Muscle of arm (tissue), 14 donors: ENCODE results near the gene POLE3. TPM values are rescaled to one million over a fixed set of nuclear protein-coding genes. Genes with fewer than 3 reads are reported as not detected.
"Not testable (repeated sequence)": the region's sequence is repeated elsewhere in the genome, so short reads cannot be mapped to it uniquely, and the experiment has no call there.

ENCODE experiments used
- DNase-seq: peaks from one replicate; pipeline ENCODE4 v3.0.0-alpha.2; 2013
- long read RNA-seq, 11 donors: transcript quantifications; one replicate each; lab custom pipeline, GENCODE V29; 2026
- polyA plus RNA-seq, 12 donors: library from polyadenylated mRNA; unstranded; fragments of 120-200 nt; gene quantifications; one replicate each; pipeline ENCODE4 v1.2.1, GENCODE V29; 2013; ENCODE audit not compliant: insufficient read length in 12 of 12

POLE3 gene, protein sequence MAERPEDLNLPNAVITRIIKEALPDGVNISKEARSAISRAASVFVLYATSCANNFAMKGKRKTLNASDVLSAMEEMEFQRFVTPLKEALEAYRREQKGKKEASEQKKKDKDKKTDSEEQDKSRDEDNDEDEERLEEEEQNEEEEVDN
- 10 to 100 TPM in 11 of 12 donors, not detected in 1; 44.4 to 72.0 (median 48.4) TPM for polyA plus RNA-seq
- long read RNA-seq, donor 1, transcript POLE3-201 (4 exons, 2,109 nt) = major isoform, 15 of 18 reads
- long read RNA-seq, donor 1, partial matches to known transcripts = 0 of 18 reads
- long read RNA-seq, donor 1, other reads (novel, unspliced or antisense) = 0 of 18 reads
- long read RNA-seq, donor 2, transcript POLE3-201 (4 exons, 2,109 nt) = major isoform, 31 of 34 reads
- long read RNA-seq, donor 2, partial matches to known transcripts = 0 of 34 reads
- long read RNA-seq, donor 2, other reads (novel, unspliced or antisense) = 0 of 34 reads
- long read RNA-seq, donor 3, transcript POLE3-201 (4 exons, 2,109 nt) = major isoform, 12 of 12 reads
- long read RNA-seq, donor 3, partial matches to known transcripts = 0 of 12 reads
- long read RNA-seq, donor 3, other reads (novel, unspliced or antisense) = 0 of 12 reads
- long read RNA-seq, donor 4, transcript POLE3-201 (4 exons, 2,109 nt) = major isoform, 9 of 11 reads
- long read RNA-seq, donor 4, partial matches to known transcripts = 0 of 11 reads
- long read RNA-seq, donor 4, other reads (novel, unspliced or antisense) = 0 of 11 reads
- long read RNA-seq, donor 5 = 0 reads
- long read RNA-seq, donor 6, transcript POLE3-201 (4 exons, 2,109 nt) = major isoform, 15 of 15 reads
- long read RNA-seq, donor 6, partial matches to known transcripts = 0 of 15 reads
- long read RNA-seq, donor 6, other reads (novel, unspliced or antisense) = 0 of 15 reads
- long read RNA-seq, donor 7, transcript POLE3-201 (4 exons, 2,109 nt) = major isoform, 11 of 13 reads
- long read RNA-seq, donor 7, partial matches to known transcripts = 0 of 13 reads
- long read RNA-seq, donor 7, other reads (novel, unspliced or antisense) = 0 of 13 reads
- long read RNA-seq, donor 8, transcript POLE3-201 (4 exons, 2,109 nt) = major isoform, 23 of 52 reads
- long read RNA-seq, donor 8, partial matches to known transcripts = 27 of 52 reads
- long read RNA-seq, donor 8, other reads (novel, unspliced or antisense) = 0 of 52 reads
- long read RNA-seq, donor 9, transcript POLE3-201 (4 exons, 2,109 nt) = major isoform, 16 of 17 reads
- long read RNA-seq, donor 9, partial matches to known transcripts = 0 of 17 reads
- long read RNA-seq, donor 9, other reads (novel, unspliced or antisense) = 0 of 17 reads
- long read RNA-seq, donor 10, transcript POLE3-201 (4 exons, 2,109 nt) = major isoform, 22 of 24 reads
- long read RNA-seq, donor 10, partial matches to known transcripts = 0 of 24 reads
- long read RNA-seq, donor 10, other reads (novel, unspliced or antisense) = 0 of 24 reads
- long read RNA-seq, donor 11, transcript POLE3-201 (4 exons, 2,109 nt) = major isoform, 27 of 27 reads
- long read RNA-seq, donor 11, partial matches to known transcripts = 0 of 27 reads
- long read RNA-seq, donor 11, other reads (novel, unspliced or antisense) = 0 of 27 reads

DNA sequence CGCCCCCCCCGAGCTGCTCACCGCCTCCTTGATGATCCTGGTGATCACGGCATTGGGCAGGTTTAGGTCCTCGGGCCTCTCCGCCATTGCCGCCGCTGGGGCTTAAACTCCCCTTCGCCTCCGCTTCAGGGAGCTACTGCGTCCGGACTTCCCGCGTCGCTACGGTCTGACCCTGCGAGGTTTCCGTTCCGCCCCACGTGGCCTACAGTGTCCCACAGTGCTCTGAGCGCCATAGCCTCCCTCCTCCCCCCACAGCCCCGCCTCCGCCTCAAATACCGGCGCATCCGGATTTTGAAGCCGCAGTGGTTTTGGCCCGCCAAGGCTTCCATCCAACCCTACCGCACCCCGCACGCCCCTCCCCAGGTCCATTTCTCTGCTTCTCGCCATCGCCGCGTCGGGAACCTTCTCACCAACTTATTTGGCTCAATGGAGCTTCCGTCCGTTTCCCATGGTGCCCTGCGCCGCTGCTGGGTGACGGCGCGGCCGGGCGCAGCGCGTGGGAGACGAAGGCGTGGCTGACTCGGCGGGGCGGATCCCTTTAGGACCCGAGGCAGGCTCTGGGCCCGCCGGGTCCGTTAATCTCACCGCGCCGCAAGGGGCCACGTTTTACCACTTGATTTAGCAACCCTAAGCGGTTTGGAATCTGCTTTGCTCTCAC, at the start of gene POLE3, which contains the start of gene C9orf43:
Gene POLE3, minus strand, starts transcription at position 469 of the 658 bp plus-strand sequence. Its CDS starts 382 bp downstream, at position 87.
Gene C9orf43, plus strand, starts transcription at position 541 of the 658 bp plus-strand sequence. CDS start 2,747 bp downstream, outside the sequence.
- peak; percentile 97 for DNase-seq

DNA sequence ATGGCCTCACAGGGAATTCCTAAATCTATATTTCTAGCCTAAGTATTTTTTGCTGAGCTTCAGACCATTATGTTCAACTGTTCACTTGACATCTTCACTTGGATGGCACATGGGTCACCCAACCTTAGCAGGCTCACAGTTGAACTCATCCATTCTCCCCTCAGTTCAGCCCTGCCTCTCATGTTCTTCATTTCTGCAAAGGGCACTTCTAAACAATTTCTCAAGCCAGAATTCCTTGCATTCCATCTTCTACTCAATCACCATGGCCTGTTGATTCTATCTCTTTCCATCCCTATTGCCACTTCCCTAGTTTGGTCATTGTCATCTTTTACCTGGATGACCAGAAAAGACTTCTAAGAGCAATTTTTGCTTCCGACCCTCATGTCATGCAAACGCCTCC, 45.8 kb upstream of the POLE3 start:
- no peak for DNase-seq

DNA sequence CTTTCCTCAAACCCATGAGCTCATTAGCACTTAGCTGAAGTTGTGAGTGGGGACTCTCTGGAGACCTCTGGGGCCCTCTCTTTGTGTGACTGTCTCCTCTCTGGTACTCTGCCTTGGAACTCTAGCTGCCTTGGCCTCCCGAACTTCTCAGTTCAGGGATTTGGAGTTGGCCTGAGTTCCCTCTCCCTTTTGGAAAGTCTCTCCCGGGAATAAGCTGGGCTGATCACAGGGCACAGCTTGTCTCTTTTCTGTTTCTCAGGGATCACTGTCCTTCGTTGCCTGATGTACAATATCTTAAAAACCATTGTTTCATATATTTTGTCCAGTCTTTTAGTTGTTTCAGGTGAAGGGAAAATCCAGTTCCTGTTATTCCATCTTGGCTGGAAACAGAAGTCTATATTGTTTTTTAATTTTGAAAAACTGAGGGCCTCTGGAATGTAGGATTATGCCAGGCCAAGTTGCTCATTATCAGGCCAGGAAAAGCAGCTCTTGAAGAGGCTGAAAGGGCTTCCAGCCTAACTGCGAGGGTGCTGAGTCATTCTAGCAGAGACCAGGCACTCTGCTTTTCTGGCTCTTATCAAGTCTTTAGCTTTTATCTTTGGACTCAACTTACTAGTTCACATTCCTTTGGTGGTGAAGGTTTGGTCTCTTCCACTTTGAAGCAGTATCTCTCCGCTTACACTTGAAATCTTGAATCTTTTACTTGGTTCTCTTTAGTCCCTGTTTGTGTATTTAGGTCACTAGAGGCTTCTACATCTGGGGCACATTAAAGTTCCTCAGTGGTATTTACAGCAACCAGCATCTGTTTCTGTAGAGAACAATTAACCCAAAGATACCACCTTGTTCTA, 44.7 kb upstream of the POLE3 start:
- no peak for DNase-seq

DNA sequence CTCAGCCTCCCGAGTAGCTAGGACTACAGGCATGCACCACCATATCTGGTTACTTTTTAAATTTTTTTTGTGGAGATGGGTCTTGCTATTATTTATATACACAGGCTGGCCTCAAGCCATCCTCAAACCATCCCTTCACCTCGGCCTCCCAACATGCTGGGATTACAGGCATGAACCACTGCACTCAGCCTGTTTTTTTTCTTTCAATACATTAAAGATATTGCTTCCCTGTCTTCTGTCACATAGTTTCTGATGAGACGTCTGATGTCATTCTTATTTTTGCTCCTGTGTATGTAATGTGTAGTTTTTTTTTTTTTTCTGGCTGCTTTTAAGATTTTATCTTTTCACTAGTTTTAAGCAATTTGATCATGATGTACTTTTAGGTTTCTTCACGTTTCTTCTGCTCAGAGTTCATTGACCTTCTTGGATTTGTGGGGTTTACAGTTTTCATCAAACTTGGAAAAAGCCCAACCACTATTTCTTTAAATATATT, 41.7 kb upstream of the POLE3 start:
- DNase-seq = no peak

DNA sequence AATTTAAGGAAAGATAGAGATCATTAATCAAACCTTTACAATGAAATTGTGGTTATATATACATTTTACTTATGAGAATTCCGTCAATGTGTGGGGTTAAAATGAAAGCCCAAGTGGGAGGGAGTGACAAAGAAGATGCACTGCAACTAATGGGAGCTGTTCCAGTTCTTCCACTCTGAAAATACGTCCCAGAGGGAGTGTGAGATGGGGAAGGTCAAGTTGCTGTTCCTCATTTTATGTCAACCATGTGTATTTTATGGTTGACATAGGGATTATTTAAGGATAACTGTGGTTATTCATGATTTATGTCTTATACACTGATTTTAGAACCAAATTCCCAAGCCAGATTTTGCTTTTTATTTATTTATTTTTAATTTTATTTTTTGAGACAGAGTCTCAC, 38.9 kb upstream of the POLE3 start:
- no peak for DNase-seq

DNA sequence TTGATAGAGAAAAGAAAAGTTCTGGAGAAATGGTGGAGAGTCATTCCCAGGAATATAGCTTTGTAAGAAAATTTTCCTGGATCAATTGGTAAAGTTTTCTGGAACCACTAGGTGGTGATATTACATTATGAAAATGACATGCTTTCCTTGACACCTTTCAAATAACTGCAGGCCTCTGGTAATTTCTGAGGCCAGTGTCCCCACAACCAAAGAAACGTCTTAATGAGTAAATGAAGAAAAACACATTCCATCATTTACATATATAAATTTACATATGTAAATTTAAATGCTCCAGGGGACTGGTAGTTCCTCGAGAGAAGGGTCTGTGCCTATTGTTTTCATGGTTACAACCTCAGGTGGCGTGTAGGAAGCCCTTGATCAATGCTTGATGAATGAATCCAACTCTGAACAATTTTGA, 35.9 kb upstream of the POLE3 start:
- DNase-seq = peak; percentile 50

DNA sequence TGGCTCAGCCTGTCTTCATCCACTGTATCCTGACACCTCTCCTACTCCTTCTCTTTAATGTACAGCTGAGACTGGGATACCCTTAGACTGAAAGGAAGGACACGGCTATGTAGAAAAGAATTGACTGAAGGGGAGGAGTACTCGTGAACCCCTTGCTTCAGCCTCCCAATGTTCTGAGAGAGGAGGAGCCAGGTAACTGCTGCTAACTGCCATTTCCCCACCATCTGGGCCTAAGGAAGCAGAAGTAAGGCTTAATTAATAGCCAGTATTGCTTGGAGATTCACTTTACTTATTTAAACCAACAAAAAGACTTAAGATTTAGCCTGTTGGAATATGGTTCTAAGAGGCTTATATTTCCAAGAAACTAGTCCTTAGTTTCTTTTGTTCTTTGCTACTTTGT, 34.3 kb upstream of the POLE3 start:
- no peak for DNase-seq

DNA sequence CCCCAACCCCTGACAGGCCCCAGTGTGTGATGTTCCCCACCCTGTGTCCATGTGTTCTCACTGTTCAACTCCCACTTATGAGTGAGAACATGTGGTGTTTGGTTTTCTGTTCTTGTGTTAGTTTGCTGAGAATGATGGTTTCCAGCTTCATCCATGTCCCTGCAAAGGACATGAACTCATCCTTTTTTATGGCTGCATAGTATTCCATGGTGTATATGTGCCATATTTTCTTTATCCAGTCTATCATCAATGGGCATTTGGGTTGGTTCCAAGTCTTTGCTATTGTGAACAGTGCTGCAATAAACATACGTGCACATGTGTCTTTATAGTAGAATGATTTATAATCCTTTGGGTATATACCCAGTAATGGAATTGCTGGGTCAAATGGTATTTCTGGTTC, 27.2 kb upstream of the POLE3 start:
- DNase-seq = not testable (repeated sequence)

DNA sequence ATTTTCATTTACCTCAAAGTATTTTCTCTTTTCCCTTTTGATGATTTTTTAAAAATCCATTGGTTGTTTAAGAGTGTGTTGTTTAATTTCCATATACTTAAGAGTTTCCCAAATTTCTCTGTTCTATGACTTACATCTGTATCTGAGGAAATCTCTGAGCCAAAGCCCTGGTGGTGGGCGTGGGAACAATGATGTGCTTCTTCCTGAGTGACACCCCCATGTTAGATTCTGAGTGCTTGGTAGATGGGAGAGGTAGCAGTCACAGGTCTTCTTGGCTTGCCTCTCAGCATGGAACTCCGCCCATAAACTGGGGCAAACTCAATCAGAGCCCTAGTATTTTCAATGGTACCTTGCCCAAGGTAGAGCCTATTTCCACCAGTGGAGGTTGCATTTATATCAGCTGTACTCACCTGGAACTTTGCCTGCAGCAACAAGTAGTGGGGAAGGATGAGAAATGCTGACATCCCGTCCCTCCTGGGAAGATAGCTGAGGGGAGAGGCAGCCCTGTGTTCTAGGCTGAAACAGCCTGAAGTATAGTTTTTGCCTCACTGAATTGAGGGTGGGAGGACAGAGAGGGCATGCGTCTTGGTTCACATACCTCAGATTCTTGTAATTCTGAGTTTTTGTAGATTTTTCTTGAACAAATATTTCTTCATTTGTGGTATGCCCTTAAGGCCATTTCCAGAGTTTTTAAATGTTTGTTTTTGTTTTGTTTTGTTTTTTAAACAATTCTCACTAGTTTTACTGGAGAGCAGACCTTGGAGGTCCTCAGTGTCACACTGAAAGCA, 26.4 kb upstream of the POLE3 start:
- DNase-seq = no peak

DNA sequence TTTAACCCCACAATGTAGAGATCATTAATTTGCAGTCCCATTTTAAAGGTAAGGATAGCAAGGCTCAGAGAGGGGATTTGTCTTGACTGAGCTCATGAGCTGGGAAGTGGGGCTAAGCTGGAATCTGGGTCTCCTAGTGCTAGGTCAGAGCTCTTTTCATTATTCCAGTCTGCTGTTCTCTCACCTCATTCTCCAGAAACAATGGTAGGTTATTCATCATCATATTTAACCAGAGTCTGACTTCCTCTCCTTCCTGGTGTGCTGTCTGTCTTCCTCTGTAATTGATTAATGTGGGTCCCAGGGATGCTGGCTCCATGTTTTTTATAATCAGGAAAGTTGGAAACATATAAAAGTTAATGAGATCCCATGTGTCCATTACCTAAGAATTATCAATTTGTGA, 20.7 kb upstream of the POLE3 start:
- no peak for DNase-seq

DNA sequence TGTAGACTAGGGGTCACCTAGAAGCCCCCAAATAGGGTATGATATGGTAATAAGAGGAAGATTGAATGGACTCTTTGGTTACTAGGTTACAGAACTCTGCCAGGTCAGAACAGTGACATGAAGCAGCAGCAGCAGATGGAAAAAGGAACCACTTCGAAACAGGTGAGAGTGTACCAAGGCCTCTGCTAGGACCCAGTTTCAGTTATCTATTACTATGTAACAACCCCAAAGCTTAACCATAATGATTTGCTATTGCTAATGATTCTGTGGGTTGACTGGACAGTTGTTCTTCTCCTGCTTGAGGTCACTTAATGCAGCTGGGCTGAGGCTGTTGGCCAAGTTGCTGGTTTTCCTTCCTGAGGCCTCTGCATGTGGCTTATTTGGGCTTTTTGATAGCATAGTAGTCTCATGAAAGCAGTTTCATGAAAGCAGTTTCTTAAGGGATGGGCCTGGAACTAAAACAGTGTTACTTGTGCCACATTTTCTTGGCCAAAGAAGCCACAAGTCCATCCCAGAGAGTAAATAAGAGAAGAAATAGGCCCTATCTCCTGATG, 17.7 kb upstream of the POLE3 start:
- DNase-seq = peak; percentile 28

DNA sequence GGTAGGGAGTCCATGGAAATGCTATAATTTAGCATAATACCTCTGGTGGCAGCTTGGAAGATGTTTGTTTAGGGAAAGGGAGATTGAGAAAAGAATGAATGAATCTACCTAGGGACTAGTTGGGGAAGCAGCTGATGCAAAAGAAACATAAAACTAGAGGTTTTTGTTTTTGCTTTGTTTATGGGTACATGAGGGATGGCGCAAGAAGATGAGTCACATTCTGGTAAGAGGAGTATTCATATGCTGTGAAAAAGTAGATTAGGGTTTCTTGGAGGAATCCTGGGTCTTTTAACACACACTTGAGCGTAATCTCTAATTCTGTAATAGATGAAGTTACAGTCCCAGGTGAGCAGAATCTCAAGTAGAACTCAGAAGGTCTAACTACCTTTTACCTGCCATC, 17.2 kb upstream of the POLE3 start:
- DNase-seq = no peak

DNA sequence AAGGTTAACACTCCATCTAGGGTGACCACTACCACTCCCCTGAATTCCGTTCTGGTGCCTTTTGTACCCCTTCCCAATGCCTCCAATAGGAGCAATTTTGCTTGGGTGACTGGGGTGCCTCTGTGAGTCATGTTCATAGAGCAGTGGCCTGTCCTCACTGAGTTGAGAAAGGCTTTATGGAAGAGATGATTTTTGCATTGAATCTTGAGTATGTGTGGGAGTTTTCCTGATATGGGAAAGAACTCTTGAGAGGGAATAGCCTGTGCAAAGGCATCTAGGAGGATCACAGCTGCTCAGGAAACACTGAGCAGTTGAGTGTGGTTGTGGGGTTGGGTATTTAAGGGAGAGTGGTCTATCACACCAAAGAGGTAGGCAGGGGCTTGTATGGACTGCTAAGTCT, 16.2 kb upstream of the POLE3 start:
- no peak for DNase-seq

DNA sequence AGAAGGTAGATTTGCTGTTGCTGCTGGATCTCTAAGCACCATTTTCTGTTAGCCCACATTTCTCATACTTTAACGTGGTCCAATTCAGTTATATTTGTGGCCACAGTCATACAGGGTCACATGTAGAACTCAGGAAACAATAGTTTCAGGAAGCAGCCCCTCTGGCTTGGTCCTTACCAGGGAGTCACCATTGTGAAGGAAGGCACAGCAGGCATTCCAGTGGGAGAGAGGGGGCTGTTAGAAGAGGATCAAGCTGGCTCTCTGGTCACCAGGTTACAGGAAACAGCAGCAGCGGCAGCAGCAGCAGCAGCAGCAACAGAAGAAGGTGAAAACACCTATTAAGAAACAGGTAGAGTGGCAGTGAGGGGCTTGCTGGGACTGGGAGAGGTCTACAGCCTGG, 14.6 kb upstream of the POLE3 start:
- no peak for DNase-seq

DNA sequence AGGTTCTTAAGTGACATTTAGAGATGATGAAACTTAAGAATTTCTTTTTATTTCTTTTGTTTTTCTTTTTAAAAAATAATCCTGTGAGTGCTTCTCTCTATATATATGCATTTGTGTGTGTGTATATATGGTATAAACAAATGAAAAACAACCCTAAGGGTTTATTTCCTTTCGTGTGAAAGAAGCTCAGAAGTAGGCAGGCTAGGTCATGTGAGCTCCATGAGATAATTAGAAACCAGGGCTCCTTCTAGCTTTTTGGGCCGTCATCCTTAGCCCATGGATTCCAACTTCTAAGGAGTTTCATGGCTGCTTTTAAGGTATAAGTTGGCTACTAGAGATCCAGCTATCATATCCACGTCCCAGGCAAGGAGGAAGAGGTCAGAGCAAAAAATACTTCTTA, 11.3 kb upstream of the POLE3 start:
- DNase-seq = no peak

DNA sequence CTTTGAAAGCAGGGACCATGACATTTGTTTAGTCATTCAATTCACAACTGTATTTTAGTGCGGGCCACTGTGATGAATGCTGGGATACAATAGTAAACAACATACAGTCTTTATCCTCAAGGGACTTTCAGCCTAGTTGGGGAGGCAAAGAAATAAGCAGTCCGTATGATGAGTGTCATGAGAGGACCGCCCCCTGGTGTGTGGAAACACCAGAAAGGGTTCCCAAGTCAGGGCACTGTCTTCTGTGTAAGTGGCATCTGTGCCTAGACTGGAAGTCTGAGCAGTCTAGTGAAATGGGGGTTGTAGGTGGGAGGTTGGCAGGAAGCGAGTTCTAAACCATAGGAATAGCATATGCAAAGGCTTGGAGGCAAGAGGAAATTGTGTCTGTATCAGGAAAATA, 6.9 kb upstream of the POLE3 start:
- DNase-seq = no peak

DNA sequence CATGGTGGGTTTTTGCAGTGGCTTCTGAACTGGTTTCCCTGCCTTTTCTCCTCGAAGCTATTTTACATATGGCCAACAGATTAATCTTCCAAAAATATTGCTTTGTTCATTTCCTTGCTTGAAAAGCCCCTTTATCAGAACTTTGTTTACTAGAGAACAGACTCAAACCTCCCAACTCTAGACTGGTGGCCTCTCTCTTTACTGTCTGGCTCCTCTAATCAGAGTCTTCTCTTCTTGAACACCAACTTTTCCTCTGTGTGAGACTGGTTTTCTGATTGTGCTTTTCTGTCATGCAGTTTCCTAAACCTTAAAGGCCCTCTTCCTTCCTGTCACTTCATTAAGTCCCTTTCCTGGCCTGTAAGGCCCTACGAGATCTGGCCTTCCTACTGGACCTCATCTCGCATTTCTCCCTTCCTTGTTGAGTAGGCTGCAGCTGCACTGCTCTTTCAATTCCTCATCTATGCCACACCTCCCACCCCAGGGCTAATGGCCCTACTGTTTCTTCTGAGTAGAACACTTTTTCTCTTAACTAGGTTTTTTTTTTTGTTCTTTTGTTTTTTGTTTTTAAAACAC, 5.8 kb upstream of the POLE3 start:
- no peak for DNase-seq

DNA sequence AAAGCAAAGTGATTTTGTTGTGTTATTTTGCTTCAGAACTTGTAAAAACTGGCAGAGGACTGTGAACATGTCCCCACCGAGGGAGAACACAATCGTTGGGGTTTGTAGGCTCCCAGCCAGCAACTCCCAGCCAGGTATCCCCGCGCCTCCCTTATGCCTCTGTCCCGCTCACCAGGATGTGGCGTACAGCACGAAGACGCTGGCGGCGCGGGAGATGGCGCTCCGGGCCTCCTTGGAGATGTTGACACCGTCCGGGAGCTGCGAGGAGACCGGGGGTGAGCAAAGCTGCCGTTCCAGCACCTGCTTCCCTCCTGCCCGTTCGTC, 630 bp downstream of the POLE3 start:
- DNase-seq = no peak
